Body of pancreas (tissue), 4 donors: Measurements from ENCODE around the gene CHST13.

Source experiments
- CTCF ChIP-seq, 7 experiments: fragments of 450-650 bp in 4 of 7; fragments of 200-600 bp in 3 of 7; sonication (generic) in 3 of 7; IDR thresholded peaks; one replicate each; pipeline ENCODE4 v1.5.1; 2016 to 2019; ENCODE audit warnings: antibody characterized with exemption in 7 of 7
- POLR2A ChIP-seq, 3 donors: fragments of 450-650 bp; IDR thresholded peaks; one replicate each; pipeline ENCODE4 v1.6.1; 2016; ENCODE audit warnings: antibody characterized with exemption in 3 of 3, mild to moderate bottlenecking in 2 of 3

- TF ChIP-seq CTCF (IDR thresholded peaks at IDR 0.05) = no peak
- TF ChIP-seq POLR2A (IDR thresholded peaks at IDR 0.05) = no peak
Observed at GRCh38 chr3:126581569-126581968, 57.6 kb downstream of the CHST13 start.
